AG10803 (cell line): ENCODE results near the gene MYT1.
A peak's percentile ranks its signal among the peaks of the same experiment; 100 is the strongest.

Experiments used
- DNase-seq: peaks from one replicate; pipeline ENCODE4 v3.0.0; 2010; ENCODE audit warnings: low read depth
- H3K4me3 ChIP-seq: 2 replicates; pipeline ENCODE4 v1.5.1; 2011; ENCODE audit warnings: mild to moderate bottlenecking, low read length, control low read depth
- TF ChIP-seq, protein P1 (sequence below): conservative IDR thresholded peaks from 2 replicates; pipeline ENCODE4 v1.5.1; 2011; ENCODE audit warnings: mild to moderate bottlenecking, low read length, control low read depth, inconsistent platforms

The MYT1 gene

DNA sequence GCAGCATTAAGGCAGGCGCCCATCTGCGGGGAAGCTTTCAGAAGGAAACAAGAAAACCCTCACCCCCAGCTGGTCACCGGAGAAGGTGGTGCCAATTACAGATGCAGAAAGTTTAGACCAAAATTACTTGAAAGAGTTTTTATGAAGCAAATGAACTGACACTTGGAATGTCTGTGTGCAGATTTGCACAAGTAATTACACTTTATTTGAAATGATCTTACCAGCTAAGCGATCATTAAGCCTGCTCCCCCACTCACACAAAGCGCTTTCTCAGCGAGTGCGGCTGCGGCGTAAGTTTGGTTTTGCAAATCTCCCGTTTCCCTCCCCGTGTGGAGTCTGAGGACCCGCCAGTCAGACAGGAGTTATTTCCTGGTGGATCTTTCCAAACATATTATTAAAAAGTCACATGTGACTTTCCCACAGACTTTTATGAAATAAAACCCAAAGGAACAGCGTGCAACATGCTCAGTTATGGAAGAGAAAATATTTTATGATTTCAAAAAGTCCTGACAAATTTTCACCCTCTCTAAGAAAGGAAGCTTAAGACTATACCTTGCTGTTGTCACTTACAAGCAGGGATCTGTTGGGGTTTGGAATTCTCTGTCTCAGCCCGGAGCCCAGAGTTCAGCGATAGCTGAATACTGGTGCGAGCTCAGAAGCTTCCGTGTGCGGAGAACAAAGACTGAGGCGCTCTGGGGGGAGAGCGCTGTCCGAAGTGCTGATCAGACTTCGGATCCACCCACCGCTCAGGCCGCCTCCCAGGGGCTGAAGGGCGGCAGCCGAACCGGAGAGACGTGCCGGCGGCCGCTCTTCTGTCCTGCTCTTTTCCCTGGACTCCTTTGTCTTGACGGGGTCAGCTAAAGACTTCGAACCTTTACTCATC lies 2.7 kb upstream of the MYT1 start:
- DNase-seq = peak; percentile 20
- TF ChIP-seq, protein P1, sequence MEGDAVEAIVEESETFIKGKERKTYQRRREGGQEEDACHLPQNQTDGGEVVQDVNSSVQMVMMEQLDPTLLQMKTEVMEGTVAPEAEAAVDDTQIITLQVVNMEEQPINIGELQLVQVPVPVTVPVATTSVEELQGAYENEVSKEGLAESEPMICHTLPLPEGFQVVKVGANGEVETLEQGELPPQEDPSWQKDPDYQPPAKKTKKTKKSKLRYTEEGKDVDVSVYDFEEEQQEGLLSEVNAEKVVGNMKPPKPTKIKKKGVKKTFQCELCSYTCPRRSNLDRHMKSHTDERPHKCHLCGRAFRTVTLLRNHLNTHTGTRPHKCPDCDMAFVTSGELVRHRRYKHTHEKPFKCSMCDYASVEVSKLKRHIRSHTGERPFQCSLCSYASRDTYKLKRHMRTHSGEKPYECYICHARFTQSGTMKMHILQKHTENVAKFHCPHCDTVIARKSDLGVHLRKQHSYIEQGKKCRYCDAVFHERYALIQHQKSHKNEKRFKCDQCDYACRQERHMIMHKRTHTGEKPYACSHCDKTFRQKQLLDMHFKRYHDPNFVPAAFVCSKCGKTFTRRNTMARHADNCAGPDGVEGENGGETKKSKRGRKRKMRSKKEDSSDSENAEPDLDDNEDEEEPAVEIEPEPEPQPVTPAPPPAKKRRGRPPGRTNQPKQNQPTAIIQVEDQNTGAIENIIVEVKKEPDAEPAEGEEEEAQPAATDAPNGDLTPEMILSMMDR = no peak
- H3K4me3 ChIP-seq = no peak overlapping the region

DNA sequence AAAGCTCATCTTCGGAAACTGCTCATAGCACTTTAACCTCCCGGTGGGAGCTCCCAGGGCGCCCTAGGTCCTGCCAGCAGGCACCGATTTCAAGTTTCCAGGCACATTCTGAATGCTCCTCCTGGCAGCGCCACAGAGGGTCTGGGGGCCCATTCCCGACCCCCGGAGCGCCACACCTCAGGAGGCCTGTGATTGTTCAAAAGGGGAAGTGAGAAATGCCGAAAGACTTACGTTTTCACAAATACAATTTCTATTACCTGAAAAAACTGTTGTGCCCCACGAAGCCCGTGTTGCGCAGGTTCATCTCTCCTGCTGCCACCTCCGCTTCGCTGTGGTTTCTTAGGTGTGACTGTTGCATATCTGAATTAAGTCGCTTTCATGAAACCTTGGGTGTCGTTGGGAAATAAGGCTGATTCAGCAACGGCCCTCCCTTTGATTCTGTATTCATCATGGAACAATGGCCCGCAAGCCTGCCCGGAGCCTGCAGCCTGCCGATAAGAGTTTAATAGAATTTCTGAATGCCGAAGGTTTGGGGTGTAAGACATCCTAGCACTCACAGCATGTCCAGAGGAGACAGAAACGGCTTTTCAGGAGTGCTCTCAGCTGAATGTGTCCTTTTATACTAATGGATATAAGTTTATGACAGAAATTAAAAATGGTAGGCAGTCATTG lies 1.9 kb upstream of the MYT1 start:
- TF ChIP-seq, protein P1 = no peak
- no peak for DNase-seq
- no peak overlapping the region for H3K4me3 ChIP-seq

DNA sequence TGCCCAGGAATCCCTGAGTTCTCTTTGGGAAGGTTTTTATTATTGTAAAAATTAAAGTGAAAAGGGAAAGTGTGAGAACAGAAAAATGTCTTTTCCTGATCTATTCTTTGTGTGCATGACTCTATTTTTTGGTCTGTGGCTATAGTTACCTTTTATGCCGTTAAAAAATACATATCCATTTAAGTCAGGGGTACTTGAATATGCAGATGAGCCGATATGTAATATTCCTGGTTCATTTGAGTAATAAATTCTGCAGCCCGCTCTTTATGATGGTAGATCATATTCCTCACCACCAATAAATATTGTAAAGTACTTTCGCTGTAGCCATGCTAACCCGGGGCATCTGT lies 503 bp upstream of the MYT1 start:
- TF ChIP-seq, protein P1 = no peak
- DNase-seq = no peak
- no peak overlapping the region for H3K4me3 ChIP-seq

DNA sequence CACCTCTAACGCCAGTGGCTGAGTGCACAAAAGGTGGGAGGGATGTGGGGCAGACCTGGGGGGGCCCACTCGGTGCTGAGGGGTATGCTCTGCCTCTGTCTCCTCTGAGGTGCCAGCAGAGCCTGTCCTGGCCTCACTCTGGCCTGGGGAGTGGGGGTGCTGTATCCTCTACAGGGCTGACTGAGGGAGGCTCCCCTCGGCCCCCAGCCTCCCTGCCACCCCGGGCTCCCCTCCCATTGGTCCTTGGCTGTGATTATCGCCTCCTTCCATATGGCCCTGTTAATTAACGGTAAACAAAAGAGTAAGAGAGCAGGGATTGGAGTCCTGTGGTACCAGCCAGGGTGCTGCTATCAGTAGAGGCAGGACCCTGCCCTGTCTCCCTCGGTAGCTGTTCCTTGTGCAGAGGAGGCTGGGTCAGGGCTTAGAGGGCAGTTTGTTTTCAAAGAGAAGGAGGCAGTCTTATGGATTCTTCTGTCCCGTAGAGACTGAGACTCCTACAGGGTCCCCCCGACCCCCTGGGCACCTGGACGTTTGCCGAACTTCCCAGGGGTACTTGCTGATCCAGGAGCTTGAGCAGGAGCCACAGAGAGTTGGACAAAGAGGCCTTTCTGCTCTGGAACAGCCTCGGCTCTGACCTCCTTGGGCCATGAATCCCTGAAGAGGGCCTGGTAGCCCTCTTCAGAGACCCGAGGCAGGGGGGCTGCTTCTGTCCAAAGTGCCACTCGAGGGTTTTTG lies 1.8 kb downstream of the MYT1 start:
- no peak for DNase-seq
- no peak overlapping the region for H3K4me3 ChIP-seq
- TF ChIP-seq, protein P1 = no peak

DNA sequence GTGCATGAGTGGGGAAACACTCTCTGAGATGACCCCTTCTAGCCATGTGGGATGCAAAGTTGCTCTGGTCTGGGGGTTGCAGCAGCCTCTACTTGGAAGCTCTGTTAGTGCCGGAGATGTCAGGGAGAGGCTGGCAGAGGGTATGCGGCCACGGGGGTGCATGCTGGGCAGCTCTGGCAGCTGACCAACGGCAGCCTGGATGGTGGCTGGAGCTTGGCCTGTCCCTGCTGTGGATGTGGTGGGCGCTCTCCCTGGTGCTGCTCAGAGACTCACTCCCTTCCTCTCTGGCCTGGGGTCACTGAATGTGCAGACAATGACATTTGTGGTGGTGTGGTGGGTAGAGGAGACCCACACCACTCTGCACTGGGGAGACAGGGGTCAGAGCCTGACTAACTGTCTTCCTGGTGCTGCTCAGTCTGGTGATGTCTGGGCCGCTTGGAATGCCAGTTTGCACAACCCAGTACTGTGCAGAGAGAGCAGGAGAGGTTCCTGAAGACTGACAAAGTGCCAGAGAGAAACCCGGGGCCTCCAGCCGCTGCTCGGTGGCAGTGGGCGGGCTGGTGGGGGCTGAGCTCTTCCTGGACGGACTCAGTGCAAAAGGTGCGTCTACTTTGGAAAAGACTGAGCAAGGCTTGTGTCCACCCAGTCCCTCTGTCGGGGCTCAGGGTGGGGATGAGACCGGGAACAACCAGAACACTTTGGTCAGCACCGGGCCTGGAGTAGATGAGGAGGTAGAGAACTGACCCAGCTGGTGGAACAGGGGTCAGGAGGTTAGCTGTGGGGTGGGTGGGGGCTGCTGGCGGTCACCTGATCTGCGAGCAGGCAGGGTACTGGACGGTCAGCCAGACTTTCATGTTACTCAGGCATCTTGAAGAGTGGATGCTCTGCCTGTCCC lies 2.7 kb downstream of the MYT1 start:
- no peak for DNase-seq
- TF ChIP-seq, protein P1 = no peak
- H3K4me3 ChIP-seq = no peak overlapping the region

DNA sequence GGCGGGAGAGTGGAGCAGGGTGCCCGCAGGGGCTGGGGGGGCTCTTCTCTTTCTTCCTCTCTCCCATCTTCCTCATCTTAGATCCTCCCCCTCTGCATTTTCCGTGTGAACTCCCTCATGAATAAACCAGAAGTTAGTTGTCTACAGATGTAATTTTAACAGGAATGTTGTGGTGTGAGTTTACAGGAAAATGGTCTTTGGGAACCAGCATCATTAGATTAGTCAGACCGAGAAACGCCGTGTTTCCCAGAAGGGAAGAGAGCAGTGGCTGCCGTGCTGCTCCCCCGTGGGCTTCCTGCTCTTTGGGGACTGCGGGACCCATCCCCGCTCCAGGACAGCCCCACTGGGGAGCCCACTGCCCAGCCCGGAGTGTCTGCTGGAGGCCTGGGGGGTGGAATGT lies 3.4 kb downstream of the MYT1 start:
- TF ChIP-seq, protein P1 = no peak
- peak; percentile 24 for DNase-seq
- H3K4me3 ChIP-seq = no peak overlapping the region
